ENCODE results near the gene ELANE.

The ELANE gene

DNA sequence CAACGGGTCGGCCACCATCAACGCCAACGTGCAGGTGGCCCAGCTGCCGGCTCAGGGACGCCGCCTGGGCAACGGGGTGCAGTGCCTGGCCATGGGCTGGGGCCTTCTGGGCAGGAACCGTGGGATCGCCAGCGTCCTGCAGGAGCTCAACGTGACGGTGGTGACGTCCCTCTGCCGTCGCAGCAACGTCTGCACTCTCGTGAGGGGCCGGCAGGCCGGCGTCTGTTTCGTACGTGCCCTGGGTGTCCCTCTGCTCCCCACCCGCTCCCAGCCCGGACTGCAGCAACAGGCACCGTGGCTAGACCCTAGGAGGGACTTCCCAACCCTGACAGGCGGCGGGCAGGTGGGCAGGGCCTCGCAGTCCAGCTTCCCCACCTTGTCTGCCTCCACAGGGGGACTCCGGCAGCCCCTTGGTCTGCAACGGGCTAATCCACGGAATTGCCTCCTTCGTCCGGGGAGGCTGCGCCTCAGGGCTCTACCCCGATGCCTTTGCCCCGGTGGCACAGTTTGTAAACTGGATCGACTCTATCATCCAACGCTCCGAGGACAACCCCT, 3.5 kb downstream of the ELANE start:
- Histone ChIP-seq H3K79me2 (ENCODE audit: insufficient read depth, low read length) (no peaks in the 10 kb centered on the region), H3K4me2 (ENCODE audit: insufficient read depth, low read length) (no peak overlapping the region), H2AFZ (ENCODE audit: low read depth, low read length) (no peak overlapping the region), H3K9me3 (ENCODE audit: insufficient read depth, low read length, severe bottlenecking) (no peaks in the 10 kb centered on the region), H4K20me1 (ENCODE audit: insufficient read depth, low read length) (no peaks in the 10 kb centered on the region), H3K36me3 (ENCODE audit: insufficient read depth, low read length) (no peaks in the 10 kb centered on the region), H3K9ac (ENCODE audit: low read depth, low read length) (no peak overlapping the region), H3K27ac (ENCODE audit: low read length) (no peak overlapping the region), H3K27me3 (ENCODE audit: insufficient read depth, low read length, poor library complexity) (no peaks in the 10 kb centered on the region), H3K4me1 (ENCODE audit: insufficient read depth, low read length) (no peaks in the 10 kb centered on the region), H3K4me3 (ENCODE audit: low read depth in 1 of 2, low read length in 2 of 2) (no peak overlapping the region)
- no peak for ATAC-seq (ENCODE audit: insufficient read depth, low read depth)
- TF ChIP-seq, protein P1, sequence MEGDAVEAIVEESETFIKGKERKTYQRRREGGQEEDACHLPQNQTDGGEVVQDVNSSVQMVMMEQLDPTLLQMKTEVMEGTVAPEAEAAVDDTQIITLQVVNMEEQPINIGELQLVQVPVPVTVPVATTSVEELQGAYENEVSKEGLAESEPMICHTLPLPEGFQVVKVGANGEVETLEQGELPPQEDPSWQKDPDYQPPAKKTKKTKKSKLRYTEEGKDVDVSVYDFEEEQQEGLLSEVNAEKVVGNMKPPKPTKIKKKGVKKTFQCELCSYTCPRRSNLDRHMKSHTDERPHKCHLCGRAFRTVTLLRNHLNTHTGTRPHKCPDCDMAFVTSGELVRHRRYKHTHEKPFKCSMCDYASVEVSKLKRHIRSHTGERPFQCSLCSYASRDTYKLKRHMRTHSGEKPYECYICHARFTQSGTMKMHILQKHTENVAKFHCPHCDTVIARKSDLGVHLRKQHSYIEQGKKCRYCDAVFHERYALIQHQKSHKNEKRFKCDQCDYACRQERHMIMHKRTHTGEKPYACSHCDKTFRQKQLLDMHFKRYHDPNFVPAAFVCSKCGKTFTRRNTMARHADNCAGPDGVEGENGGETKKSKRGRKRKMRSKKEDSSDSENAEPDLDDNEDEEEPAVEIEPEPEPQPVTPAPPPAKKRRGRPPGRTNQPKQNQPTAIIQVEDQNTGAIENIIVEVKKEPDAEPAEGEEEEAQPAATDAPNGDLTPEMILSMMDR (IDR thresholded peaks at IDR 0.05; ENCODE audit: borderline replicate concordance, extremely low read depth, low read length, poor library complexity, severe bottlenecking), result no peak
- no peak for TF ChIP-seq EZH2 (IDR thresholded peaks at IDR 0.05; ENCODE audit: borderline replicate concordance, low read depth, low read length, severe bottlenecking)
- DNase-seq, result no peak

DNA sequence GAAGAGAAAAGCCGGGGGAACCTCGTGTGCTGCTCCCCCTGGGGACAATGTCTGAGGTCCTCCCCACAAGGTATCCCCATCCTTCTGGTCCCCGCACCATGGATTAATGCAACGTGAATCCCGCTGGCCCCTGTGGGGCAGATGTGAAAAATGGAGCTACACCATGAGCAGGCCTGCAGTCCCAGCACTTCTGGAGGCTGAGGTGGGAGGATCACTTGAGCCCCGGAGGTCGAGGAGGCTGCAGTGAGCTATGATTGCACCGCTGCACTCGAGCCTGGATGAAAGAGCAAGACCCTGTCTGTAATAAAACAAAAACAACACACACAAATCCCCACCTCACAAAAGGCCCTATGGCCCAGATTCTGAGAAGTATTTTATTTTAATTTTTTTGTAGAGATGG, 6.2 kb downstream of the ELANE start:
- H3K9ac ChIP-seq (ENCODE audit: low read depth, low read length), result no peak overlapping the region
- no peaks in the 10 kb centered on the region for H3K4me1 ChIP-seq (ENCODE audit: insufficient read depth, low read length)
- no peak for TF ChIP-seq EZH2 (IDR thresholded peaks at IDR 0.05; ENCODE audit: borderline replicate concordance, low read depth, low read length, severe bottlenecking)
- TF ChIP-seq, protein P1 (IDR thresholded peaks at IDR 0.05; ENCODE audit: borderline replicate concordance, extremely low read depth, low read length, poor library complexity, severe bottlenecking), result no peak
- no peaks in the 10 kb centered on the region for H3K27me3 ChIP-seq (ENCODE audit: insufficient read depth, low read length, poor library complexity)
- H2AFZ ChIP-seq (ENCODE audit: low read depth, low read length), result no peak overlapping the region
- H3K36me3 ChIP-seq (ENCODE audit: insufficient read depth, low read length), result no peaks in the 10 kb centered on the region
- H3K27ac ChIP-seq (ENCODE audit: low read length), result no peak overlapping the region
- H3K79me2 ChIP-seq (ENCODE audit: insufficient read depth, low read length), result no peaks in the 10 kb centered on the region
- DNase-seq (no peak), ATAC-seq (ENCODE audit: insufficient read depth, low read depth) (no peak)
- H3K9me3 ChIP-seq (ENCODE audit: insufficient read depth, low read length, severe bottlenecking), result no peaks in the 10 kb centered on the region
- H4K20me1 ChIP-seq (ENCODE audit: insufficient read depth, low read length), result no peaks in the 10 kb centered on the region
- no peak overlapping the region for H3K4me2 ChIP-seq (ENCODE audit: insufficient read depth, low read length)
- no peak overlapping the region for H3K4me3 ChIP-seq (ENCODE audit: low read depth in 1 of 2, low read length in 2 of 2)

GRCh38 chr19:858868-859843, 7.1 kb downstream of the ELANE start, which contains the start of gene CFD:
Gene CFD (plus strand): TSS chr19:859664. CDS start chr19:859690, 26 bp downstream.
- no peaks in the 10 kb centered on the region for H3K36me3 ChIP-seq (ENCODE audit: insufficient read depth, low read length)
- no peak for DNase-seq
- no peaks in the 10 kb centered on the region for H3K27me3 ChIP-seq (ENCODE audit: insufficient read depth, low read length, poor library complexity)
- no peak within 1 kb of the TSS for H3K27ac ChIP-seq (ENCODE audit: low read length)
- H3K4me3 ChIP-seq (ENCODE audit: low read depth in 1 of 2, low read length in 2 of 2), result no peak within 1 kb of the TSS
- no peak within 1 kb of the TSS for H3K4me2 ChIP-seq (ENCODE audit: insufficient read depth, low read length)
- TF ChIP-seq, protein P1 (IDR thresholded peaks at IDR 0.05; ENCODE audit: borderline replicate concordance, extremely low read depth, low read length, poor library complexity, severe bottlenecking), result no peak
- TF ChIP-seq EZH2 (IDR thresholded peaks at IDR 0.05; ENCODE audit: borderline replicate concordance, low read depth, low read length, severe bottlenecking), result no peak
- peaks cover 3% of the 10 kb centered on the region for H3K4me1 ChIP-seq (ENCODE audit: insufficient read depth, low read length)
- no peak for ATAC-seq (ENCODE audit: insufficient read depth, low read depth)
- H4K20me1 ChIP-seq (ENCODE audit: insufficient read depth, low read length), result peaks cover 2% of the 10 kb centered on the region; the same call in 1 of the 2 replicates
- no peaks in the 10 kb centered on the region for H3K79me2 ChIP-seq (ENCODE audit: insufficient read depth, low read length)
- no peak within 1 kb of the TSS for H3K9ac ChIP-seq (ENCODE audit: low read depth, low read length)
- no peak within 1 kb of the TSS for H2AFZ ChIP-seq (ENCODE audit: low read depth, low read length)
- H3K9me3 ChIP-seq (ENCODE audit: insufficient read depth, low read length, severe bottlenecking), result no peaks in the 10 kb centered on the region
